Measurements from ENCODE around the gene P2RX5. TPM values are rescaled to one million over a fixed set of nuclear protein-coding genes. Genes with fewer than 3 reads are reported as not detected.
A peak's percentile ranks its signal among the peaks of the same experiment; 100 is the strongest.

P2RX5 gene
- total and polyA plus RNA-seq, 10 of the 15 experiments (the other 5 are each of a cell fraction or from before 2014, with no cell fraction given) = 6.9 to 28.8 (median 19.5) TPM

DNA sequence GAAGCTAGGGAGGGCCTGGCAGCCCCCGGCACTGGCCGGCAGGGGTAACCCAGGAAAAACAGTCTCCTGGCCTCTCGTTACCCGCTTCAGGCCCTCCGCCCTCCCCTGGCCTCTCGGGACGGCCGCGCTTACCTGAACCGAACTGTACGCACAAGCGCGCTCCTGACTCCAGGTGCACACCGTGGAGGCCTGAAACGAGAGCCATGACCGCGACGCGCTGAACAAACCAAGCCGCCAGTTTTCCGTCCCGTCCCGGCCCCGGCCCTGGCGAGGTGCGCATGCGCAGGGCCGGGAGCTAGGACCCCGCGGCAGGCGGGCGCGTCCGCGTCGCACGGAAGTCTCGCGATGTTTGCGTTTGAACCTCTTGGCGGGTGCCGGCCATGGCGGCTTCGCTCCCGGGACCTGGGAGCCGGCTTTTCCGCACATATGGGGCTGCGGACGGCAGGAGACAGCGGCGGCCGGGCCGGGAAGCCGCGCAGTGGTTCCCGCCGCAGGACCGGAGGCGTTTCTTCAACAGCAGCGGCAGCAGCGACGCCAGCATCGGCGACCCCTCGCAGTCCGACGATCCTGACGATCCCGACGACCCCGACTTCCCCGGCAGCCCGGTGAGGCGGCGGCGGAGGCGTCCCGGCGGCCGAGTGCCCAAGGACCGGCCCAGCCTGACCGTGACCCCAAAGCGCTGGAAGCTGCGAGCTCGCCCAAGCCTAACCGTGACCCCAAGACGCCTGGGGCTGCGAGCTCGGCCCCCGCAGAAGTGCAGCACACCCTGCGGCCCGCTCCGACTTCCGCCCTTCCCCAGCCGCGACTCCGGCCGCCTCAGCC, 27.8 kb upstream of the P2RX5 start, which contains the start of gene HASPIN (continued):
- TF ChIP-seq, protein P1, sequence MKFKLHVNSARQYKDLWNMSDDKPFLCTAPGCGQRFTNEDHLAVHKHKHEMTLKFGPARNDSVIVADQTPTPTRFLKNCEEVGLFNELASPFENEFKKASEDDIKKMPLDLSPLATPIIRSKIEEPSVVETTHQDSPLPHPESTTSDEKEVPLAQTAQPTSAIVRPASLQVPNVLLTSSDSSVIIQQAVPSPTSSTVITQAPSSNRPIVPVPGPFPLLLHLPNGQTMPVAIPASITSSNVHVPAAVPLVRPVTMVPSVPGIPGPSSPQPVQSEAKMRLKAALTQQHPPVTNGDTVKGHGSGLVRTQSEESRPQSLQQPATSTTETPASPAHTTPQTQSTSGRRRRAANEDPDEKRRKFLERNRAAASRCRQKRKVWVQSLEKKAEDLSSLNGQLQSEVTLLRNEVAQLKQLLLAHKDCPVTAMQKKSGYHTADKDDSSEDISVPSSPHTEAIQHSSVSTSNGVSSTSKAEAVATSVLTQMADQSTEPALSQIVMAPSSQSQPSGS (IDR thresholded peaks at IDR 0.05; ENCODE audit: low read length) = no peak
- TF ChIP-seq HDAC2 (IDR thresholded peaks at IDR 0.05) (peak; percentile 42; the same call in 1 of the 2 replicates), MTA2 (IDR thresholded peaks at IDR 0.05; ENCODE audit: low read depth) (no peak), POLR2A (IDR thresholded peaks at IDR 0.05; ENCODE audit: low read depth, low read length) (peak; percentile 83), NFYB (IDR thresholded peaks at IDR 0.05; ENCODE audit: insufficient read depth, low read depth, low read length) (no peak), FOXK2 (IDR thresholded peaks at IDR 0.05) (no peak), BMI1 (IDR thresholded peaks at IDR 0.05; ENCODE audit: borderline replicate concordance) (no peak), RBBP5 (conservative IDR thresholded peaks at IDR 0.05) (no peak), BHLHE40 (IDR thresholded peaks at IDR 0.05; ENCODE audit: borderline replicate concordance in 1 of 2, low read depth in 2 of 2, low read length in 1 of 2) (peak; percentile 61 to 73; a peak in 3 of 4 replicates), ZZZ3 (IDR thresholded peaks at IDR 0.05; ENCODE audit: control insufficient read depth, insufficient read length, low read depth) (no peak), EZH2 (IDR thresholded peaks at IDR 0.05; ENCODE audit: borderline replicate concordance, control insufficient read depth, low read depth, low read length) (no peak), CBX3 (IDR thresholded peaks at IDR 0.05; ENCODE audit: borderline replicate concordance, low read depth) (no peak), KAT2A (conservative IDR thresholded peaks at IDR 0.05; ENCODE audit: control insufficient read depth, low read depth, low read length) (no peak), CREM (IDR thresholded peaks at IDR 0.05; ENCODE audit: low read depth) (peak; percentile 91), ZBED1 (IDR thresholded peaks at IDR 0.05; ENCODE audit: borderline replicate concordance) (no peak), TBL1XR1 (IDR thresholded peaks at IDR 0.05; ENCODE audit: low read depth, low read length) (no peak), ZNF622 (IDR thresholded peaks at IDR 0.05) (no peak), RAD21 (IDR thresholded peaks at IDR 0.05; ENCODE audit: insufficient read depth, low read depth, low read length) (no peak), TCF3 (IDR thresholded peaks at IDR 0.05; ENCODE audit: borderline replicate concordance, insufficient read depth, low read depth, low read length) (peak; percentile 54; the same call in 1 of the 2 replicates)
- TF ChIP-seq, protein P2, sequence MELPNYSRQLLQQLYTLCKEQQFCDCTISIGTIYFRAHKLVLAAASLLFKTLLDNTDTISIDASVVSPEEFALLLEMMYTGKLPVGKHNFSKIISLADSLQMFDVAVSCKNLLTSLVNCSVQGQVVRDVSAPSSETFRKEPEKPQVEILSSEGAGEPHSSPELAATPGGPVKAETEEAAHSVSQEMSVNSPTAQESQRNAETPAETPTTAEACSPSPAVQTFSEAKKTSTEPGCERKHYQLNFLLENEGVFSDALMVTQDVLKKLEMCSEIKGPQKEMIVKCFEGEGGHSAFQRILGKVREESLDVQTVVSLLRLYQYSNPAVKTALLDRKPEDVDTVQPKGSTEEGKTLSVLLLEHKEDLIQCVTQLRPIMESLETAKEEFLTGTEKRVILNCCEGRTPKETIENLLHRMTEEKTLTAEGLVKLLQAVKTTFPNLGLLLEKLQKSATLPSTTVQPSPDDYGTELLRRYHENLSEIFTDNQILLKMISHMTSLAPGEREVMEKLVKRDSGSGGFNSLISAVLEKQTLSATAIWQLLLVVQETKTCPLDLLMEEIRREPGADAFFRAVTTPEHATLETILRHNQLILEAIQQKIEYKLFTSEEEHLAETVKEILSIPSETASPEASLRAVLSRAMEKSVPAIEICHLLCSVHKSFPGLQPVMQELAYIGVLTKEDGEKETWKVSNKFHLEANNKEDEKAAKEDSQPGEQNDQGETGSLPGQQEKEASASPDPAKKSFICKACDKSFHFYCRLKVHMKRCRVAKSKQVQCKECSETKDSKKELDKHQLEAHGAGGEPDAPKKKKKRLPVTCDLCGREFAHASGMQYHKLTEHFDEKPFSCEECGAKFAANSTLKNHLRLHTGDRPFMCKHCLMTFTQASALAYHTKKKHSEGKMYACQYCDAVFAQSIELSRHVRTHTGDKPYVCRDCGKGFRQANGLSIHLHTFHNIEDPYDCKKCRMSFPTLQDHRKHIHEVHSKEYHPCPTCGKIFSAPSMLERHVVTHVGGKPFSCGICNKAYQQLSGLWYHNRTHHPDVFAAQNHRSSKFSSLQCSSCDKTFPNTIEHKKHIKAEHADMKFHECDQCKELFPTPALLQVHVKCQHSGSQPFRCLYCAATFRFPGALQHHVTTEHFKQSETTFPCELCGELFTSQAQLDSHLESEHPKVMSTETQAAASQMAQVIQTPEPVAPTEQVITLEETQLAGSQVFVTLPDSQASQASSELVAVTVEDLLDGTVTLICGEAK (IDR thresholded peaks at IDR 0.05; ENCODE audit: borderline replicate concordance) = peak; percentile 50; the same call in 1 of the 2 replicates
- TF ChIP-seq, protein P3, sequence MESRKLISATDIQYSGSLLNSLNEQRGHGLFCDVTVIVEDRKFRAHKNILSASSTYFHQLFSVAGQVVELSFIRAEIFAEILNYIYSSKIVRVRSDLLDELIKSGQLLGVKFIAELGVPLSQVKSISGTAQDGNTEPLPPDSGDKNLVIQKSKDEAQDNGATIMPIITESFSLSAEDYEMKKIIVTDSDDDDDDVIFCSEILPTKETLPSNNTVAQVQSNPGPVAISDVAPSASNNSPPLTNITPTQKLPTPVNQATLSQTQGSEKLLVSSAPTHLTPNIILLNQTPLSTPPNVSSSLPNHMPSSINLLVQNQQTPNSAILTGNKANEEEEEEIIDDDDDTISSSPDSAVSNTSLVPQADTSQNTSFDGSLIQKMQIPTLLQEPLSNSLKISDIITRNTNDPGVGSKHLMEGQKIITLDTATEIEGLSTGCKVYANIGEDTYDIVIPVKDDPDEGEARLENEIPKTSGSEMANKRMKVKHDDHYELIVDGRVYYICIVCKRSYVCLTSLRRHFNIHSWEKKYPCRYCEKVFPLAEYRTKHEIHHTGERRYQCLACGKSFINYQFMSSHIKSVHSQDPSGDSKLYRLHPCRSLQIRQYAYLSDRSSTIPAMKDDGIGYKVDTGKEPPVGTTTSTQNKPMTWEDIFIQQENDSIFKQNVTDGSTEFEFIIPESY (IDR thresholded peaks at IDR 0.05) = no peak
- TF ChIP-seq, protein P4, sequence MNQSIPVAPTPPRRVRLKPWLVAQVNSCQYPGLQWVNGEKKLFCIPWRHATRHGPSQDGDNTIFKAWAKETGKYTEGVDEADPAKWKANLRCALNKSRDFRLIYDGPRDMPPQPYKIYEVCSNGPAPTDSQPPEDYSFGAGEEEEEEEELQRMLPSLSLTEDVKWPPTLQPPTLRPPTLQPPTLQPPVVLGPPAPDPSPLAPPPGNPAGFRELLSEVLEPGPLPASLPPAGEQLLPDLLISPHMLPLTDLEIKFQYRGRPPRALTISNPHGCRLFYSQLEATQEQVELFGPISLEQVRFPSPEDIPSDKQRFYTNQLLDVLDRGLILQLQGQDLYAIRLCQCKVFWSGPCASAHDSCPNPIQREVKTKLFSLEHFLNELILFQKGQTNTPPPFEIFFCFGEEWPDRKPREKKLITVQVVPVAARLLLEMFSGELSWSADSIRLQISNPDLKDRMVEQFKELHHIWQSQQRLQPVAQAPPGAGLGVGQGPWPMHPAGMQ (IDR thresholded peaks at IDR 0.05; ENCODE audit: borderline replicate concordance) = peak; percentile 75
